Measurements from ENCODE around the gene FAXC.

FAXC gene

GRCh38 chr6:99349171-99350141 lies at the start of gene FAXC:
Gene FAXC, minus strand, starts transcription at chr6:99349674. Its CDS starts 302 bp downstream, at chr6:99349372.
- no peak for DNase-seq

GRCh38 chr6:99397287-99397686 lies 47.8 kb upstream of the FAXC start:
- no peak for DNase-seq

GRCh38 chr6:99393698-99394531 lies 44.4 kb upstream of the FAXC start, which contains the start of gene COQ3:
Gene COQ3, minus strand, starts transcription at chr6:99394195. Its CDS starts 16 bp downstream, at chr6:99394179.
- DNase-seq, result peak; percentile 28 to 45 (median 42)

GRCh38 chr6:99393366-99393697 lies 43.9 kb upstream of the FAXC start:
- no peak for DNase-seq

GRCh38 chr6:99390896-99391295 lies 41.4 kb upstream of the FAXC start:
- DNase-seq, result no peak

- DNase-seq, result no peak
Observed at GRCh38 chr6:99384507-99384906, 35.0 kb upstream of the FAXC start.

GRCh38 chr6:99378636-99379035 lies 29.2 kb upstream of the FAXC start:
- DNase-seq, result no peak

GRCh38 chr6:99369533-99369932 lies 20.1 kb upstream of the FAXC start:
- no peak for DNase-seq

- no peak for DNase-seq
Observed at GRCh38 chr6:99366852-99367251, 17.4 kb upstream of the FAXC start.

GRCh38 chr6:99364026-99364425 lies 14.6 kb upstream of the FAXC start:
- DNase-seq, result no peak

GRCh38 chr6:99362678-99363268 lies 13.3 kb upstream of the FAXC start:
- no peak for DNase-seq

- DNase-seq, result no peak
Observed at GRCh38 chr6:99359800-99360199, 10.3 kb upstream of the FAXC start.

- no peak for DNase-seq
Observed at GRCh38 chr6:99356641-99357040, 7.2 kb upstream of the FAXC start.

GRCh38 chr6:99354983-99355382 lies 5.5 kb upstream of the FAXC start:
- no peak for DNase-seq

- DNase-seq, result no peak
Observed at GRCh38 chr6:99353126-99353525, 3.7 kb upstream of the FAXC start.

GRCh38 chr6:99350573-99350972 lies 1.1 kb upstream of the FAXC start:
- no peak for DNase-seq

GRCh38 chr6:99348288-99349170 lies 945 bp downstream of the FAXC start:
- DNase-seq, result no peak

GRCh38 chr6:99347804-99348203 lies 1.7 kb downstream of the FAXC start:
- no peak for DNase-seq

- DNase-seq, result no peak
Observed at GRCh38 chr6:99346595-99346994, 2.9 kb downstream of the FAXC start.

- no peak for DNase-seq
Observed at GRCh38 chr6:99345164-99345563, 4.3 kb downstream of the FAXC start.

GRCh38 chr6:99344289-99344688 lies 5.2 kb downstream of the FAXC start:
- DNase-seq, result no peak

- DNase-seq, result no peak
Observed at GRCh38 chr6:99341862-99342455, 7.5 kb downstream of the FAXC start.
